HG03097 (cell line): ENCODE measurements around the gene NPHS2.
"Not testable (repeated sequence)": the region's sequence is repeated elsewhere in the genome, so short reads cannot be mapped to it uniquely, and the experiment has no call there.

Source experiments
- ATAC-seq: cut with Tn5 transposase; IDR thresholded peaks from one replicate; pipeline ENCODE4 v1.9.1; 2021; ENCODE audit not compliant: unreplicated experiment, low FRiP score

Gene NPHS2

GRCh38 chr1:179548666-179549367 lies 26.9 kb downstream of the NPHS2 start:
- no peak for ATAC-seq

GRCh38 chr1:179547021-179547535 lies 28.7 kb downstream of the NPHS2 start:
- no peak for ATAC-seq

- no peak for ATAC-seq
Measured at GRCh38 chr1:179545321-179545720, 30.4 kb downstream of the NPHS2 start.

GRCh38 chr1:179541774-179542173 lies 34.0 kb downstream of the NPHS2 start:
- no peak for ATAC-seq

- no peak for ATAC-seq
Measured at GRCh38 chr1:179530352-179530751, 45.4 kb downstream of the NPHS2 start.

- no peak for ATAC-seq
Measured at GRCh38 chr1:179529482-179530195, 46.1 kb downstream of the NPHS2 start.

- not testable (repeated sequence) for ATAC-seq
Measured at GRCh38 chr1:179518544-179518943, 57.2 kb downstream of the NPHS2 start.

- ATAC-seq: no peak
Measured at GRCh38 chr1:179516976-179517705, 58.6 kb downstream of the NPHS2 start.

GRCh38 chr1:179510038-179510437 lies 65.7 kb downstream of the NPHS2 start:
- ATAC-seq: no peak

GRCh38 chr1:179509384-179509783 lies 66.4 kb downstream of the NPHS2 start:
- ATAC-seq: no peak

GRCh38 chr1:179506199-179506598 lies 69.5 kb downstream of the NPHS2 start:
- no peak for ATAC-seq
